ENCODE results near the gene CARHSP1.
"Not testable (repeated sequence)": the region's sequence is repeated elsewhere in the genome, so short reads cannot be mapped to it uniquely, and the experiment has no call there.

CARHSP1 gene

DNA sequence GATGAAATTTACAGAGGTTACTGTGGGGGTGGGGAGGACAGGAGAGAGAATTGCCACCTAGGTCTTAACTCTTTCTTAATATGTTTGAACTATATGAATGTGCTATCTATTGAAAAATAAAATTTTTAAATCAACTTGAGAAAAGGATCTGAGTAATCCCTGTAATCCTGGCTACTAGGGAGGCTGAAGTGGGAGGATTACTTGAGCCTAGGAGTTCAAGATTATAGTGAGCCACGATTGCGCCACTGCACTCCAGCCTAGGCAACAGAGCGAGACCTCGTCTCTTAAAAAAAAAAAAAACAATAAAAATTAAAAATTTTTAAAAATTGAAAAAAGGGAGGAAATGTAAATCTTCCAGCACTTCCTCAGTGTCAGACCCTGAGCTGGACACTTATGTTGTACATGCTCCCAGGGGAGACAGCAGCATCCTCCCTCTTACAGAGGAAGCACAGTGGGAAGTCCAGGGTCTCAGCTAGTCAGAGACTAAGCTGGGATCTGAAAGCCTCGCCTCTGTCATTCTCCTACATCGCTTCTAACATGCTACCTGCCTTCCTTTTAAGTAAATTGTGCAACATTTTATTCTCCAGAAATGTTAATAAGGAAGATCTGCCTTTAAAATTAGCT is 49.3 kb downstream of the CARHSP1 start:
- DNase-seq, result no peak

GRCh38 chr16:8818504-8819270 is 50.1 kb downstream of the CARHSP1 start:
- DNase-seq, result no peak

- peak; percentile 27 for DNase-seq
Measured at GRCh38 chr16:8816967-8817655, 51.7 kb downstream of the CARHSP1 start.

DNA sequence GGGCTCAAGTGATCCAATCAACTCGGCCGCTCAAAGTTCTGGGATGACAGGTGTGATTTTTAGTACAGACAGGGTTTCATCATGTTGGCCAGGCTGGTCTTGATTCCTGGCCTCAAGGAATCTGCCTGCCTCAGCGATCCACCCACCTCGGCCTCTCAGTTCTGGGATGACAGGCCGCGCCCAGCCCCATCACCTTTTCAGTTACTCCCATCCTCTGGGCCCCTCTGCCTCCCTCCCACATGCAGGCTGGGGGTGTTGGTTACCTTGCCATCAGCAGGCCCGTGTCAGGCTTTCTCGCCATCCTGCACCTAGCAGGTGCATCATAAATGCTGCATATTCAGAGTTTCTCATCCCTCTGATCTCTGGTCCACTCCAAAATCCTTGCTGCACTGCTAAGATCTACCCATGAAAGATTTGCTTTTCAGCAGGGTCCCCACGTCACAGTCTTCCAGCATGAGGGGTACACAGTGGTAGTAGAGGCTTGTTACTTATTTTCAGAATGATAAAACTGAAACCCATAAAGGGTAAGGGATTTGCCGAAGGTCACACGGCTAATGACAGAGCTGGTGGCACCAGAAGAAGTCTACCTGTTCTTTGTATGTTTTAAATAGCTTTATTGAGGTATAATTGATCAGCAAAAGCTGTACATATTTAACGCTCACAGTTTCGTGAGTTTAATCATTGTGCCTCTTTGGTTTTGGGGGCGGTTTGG is 54.6 kb downstream of the CARHSP1 start:
- DNase-seq, result no peak

GRCh38 chr16:8812162-8812843 is 56.5 kb downstream of the CARHSP1 start:
- no peak for DNase-seq

DNA sequence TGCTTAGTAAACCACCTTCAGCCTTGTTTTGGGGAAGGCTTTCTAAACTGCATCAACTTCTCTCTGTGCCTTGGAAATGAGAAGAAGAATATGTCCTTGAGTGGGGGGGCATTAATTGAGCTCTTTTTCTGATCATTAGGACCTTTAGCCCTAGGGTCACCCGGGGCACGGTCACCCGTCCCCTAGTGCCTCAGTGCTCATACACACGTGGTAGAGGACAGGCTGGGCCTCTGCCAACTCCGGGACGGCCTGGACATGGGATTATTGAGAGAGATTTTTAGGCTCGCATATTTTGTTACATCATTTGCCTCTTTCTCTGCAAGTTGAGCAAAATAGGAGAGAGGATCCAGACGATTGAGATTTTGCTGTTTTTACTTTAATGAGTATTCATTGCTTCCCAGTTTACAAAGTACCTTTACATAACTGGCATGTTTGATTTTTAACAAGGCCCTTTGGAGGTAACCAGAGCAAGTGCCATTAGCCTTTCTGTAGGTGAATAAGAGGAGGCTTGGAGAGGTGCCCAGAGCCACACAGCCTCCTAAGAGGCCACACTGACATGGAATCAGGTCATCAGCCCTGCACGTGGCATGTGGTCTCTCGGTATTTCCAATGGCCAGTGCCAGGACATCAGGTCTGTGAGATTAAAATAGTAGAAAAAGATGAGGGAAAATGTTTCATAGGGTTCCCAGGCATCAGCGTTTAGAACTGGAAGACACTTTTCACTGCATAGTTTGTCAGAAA is 60.0 kb downstream of the CARHSP1 start:
- DNase-seq, result no peak

DNA sequence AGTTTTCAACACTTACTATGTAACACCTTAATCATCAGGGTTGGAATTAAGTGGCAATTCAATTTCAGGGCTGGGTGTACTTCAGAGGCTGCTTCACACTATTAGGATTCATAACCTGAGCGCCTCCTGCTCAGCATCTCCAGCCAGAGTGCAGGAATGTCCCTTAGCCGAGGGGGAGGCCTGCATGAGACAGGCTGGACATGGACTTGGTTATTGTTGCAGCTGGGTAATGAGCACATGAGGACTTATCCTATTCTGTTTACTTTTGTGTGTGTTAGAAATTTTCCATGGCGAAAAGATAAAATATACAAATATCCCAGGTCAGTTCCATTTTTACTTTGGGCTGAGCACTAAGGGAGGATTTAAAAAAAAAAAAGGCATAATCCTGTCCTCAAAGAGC is 60.8 kb downstream of the CARHSP1 start:
- no peak for DNase-seq

GRCh38 chr16:8807189-8807588 is 61.6 kb downstream of the CARHSP1 start:
- DNase-seq, result no peak

DNA sequence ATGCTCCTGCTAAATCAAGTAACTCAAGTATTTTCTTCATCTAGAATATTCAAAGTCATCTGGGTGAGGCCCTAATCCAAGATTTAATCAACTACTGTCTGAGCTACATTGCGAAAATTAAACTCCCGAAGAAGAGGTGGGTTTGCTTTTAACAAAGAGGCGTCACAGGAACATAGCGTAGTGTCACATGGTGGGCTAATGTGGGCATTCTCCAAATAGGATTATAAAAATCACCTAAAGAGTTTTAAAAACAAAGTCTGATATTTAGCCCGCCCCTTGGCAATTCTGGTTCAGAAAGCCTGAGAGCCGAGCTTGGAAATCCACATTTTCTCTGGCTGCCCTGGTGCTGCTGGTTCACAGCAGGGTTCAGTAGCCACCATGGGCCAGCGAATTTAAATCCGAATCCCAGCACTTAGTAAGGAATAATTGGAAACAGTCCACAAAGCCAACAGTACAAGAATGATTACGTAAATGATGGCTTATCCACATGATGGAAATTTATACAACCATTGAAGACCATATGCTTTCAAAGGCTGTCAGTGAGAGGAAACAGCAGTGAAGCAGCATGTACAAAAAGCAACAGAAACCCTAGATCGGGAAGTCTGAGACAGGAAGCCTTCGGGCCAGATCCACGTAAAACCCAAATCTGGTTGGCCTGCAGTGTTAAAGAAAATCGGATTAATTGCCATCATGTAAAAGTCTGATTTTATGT is 62.4 kb downstream of the CARHSP1 start:
- no peak for DNase-seq

GRCh38 chr16:8804313-8804712 is 64.5 kb downstream of the CARHSP1 start:
- DNase-seq, result no peak

DNA sequence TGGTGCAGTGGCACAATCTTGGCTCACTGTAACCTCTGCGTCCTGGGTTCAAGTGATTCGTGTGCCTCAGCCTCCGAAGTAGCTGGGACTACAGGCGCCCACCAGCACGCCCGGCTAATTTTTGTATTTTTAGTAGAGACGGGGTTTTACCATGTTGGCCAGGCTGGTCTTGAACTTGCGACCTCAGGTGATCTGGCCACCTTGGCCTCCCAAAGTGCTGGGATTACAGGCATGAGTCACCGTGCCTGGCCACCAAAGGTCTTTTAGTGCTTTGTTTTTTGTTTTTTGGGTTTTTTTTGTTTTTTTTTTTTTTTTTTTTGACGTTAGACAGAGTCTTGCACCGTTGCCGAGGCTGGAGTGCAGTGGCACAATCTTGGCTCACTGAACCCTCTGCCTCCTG is 65.1 kb downstream of the CARHSP1 start:
- not testable (repeated sequence) for DNase-seq

Measured in activated CD4-positive, alpha-beta T cell treated with anti-CD3 and anti-CD28 coated beads, Interleukin-10, Interleukin-2, amounts not matched to agents 100 ng/mL and 50 ng/mL, durations not matched to agents 16 hours and 8 hours (primary cell).